Fibroblast of skin of scalp (primary cell): ENCODE measurements around the gene TERF2IP.

Source experiments
- DNase-seq: peaks from one replicate; pipeline ENCODE4 v3.0.0-alpha.2; 2013

TERF2IP gene

DNA sequence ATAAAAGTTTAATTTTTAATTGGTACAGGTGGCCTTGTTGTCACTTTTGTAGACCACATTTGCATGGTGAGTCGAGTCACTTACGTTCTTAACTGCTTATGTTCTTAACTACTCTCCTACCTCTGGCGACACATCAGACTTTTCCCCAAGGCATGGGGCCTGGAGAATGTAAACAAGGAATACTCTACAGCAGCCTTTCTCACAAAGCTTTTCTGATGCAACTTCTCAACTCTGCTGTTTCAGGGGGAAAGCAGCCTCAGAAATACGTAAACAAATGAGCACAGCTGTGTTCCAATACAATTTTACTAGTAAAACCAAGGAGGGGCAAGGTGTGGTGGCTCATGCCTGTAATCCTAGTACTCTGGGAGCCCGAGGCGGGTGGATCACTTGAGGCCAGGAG is 7.0 kb upstream of the TERF2IP start:
- DNase-seq = no peak

DNA sequence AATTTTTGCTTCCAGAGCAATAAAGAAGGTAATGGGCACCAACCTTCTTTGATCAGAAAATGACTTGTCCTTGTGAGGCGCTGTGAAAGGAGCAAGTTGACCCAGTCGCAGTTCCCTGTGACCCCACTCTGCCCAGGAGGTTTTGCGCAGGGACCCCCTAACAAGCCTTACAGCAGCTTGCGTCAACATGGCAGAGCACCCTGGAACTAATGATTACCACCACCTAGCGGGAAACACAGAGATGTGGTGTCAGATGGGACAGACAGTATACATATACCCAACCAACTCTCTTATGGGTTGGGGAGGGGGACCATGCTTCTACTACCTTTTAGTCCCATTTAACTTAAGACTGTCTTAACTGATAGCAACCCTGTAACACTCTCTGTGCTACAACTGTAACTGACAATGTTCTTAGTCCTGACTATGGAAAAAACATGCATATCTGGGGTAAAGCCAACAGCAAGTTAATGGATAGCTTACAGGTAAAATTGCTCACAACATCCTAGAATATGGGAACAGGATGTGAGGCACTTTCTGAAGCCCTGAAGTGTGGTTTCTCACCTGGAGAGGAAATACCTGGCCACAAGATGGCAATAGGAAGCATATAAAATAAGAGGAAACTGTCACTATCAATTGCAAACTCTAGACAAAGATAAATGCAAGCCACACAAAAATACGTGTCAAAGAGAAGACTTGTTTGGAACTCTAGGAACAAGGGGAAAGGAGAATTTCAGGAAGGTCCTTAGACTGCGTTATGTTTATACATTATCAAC is 3.1 kb upstream of the TERF2IP start:
- no peak for DNase-seq

DNA sequence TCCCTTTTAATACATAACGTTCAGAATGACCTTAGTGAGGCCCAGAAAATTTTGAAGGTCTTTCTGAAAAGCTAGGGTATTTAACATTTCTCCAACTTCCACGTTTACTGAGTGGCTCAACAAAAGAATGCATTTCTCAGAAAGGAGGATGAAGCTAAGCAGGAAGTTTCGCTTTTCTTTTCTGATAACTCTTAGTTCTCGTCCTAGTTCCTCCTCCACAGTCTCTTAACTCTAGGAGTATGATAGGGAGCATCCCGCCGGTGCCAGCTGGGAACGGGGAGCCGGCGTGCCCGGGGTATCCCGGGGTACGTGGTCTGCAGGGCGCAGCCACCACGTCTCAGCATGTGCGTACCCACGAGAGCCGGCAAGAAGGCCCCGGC is 471 bp upstream of the TERF2IP start:
- DNase-seq = no peak

DNA sequence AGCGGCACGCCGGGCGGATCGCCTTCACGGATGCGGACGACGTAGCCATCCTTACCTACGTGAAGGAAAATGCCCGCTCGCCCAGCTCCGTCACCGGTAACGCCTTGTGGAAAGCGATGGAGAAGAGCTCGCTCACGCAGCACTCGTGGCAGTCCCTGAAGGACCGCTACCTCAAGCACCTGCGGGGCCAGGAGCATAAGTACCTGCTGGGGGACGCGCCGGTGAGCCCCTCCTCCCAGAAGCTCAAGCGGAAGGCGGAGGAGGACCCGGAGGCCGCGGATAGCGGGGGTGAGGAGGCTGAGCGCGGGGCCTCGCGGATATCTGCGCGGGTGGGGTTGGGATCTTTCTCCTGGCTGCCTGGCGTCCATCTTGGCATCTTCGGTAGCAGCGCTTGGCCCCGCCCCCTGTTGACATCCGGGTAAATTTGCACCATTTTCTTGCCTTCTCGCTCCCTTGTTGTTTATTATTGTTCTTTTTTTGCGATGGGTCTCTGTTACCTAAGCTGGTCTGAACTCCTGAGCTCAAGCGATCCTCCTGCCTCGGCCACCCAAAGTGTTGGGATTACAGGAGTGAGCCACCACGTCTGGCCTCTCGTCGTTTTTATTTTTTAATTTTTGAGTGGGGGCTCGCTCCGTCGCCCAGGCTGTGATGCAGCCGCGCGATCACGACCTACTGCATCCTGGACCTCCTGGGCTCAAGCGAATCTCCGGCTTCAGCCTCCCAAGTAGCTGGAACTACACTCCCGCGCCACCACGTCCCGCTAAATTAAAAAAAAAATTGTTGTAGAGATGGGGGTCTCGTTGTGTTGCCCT is 898 bp downstream of the TERF2IP start:
- DNase-seq = peak; percentile 73

DNA sequence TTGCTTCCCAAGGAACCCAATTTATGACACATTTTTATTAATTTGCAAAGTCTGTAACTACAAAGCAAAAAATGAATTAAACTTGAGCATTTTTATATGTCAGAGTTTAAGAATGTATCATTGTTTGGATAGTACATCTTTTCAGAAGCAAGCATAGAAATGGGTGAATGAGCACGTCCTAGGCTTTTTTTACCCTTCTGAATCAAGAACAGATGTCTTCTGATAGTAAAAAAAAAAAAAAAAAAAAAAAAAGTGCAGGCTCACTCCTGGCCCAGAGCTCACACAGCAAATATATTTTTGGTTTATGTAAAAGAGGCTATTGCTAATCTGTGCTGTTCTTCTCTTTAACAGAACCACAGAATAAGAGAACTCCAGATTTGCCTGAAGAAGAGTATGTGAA is 6.3 kb downstream of the TERF2IP start:
- peak; percentile 87 for DNase-seq

DNA sequence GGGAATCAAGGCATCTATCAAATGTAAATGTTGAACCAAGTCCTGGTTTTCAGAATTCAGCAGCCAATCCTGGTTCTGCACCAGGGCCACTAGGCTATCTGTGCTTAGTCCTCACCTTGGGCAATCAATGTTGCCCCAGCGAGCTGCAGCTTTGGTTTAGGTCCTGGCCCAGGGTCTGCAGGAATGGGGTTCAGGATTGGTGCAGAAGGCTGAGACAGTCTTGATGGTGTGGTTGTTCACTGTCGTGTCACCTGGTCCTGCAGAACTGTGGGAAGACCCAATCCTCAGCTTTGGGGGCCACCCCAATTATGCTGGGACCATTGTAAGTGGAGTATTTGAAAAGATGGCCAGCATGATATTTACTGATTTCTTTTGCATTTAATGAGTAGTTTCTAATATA is 10.6 kb downstream of the TERF2IP start:
- DNase-seq = no peak

DNA sequence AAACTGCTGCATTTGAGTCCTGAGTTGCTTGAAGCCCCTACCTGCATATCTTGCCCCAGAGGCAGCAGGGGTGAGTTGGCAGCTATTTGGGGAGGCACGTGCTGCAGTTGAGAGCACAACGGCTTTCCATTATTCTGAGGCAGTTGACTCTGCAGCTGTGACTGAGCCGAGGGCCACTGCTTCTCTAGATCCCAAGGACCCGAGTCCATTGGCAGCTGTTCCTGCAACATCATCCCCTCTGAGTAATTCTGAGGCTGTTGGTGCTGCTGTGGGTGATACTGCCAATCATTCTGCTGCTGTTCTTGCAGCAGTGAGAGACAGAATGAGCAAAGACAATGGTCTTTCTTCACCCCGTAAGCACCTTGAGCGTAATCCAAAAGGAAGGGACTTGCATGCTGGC is 12.7 kb downstream of the TERF2IP start:
- DNase-seq = no peak

DNA sequence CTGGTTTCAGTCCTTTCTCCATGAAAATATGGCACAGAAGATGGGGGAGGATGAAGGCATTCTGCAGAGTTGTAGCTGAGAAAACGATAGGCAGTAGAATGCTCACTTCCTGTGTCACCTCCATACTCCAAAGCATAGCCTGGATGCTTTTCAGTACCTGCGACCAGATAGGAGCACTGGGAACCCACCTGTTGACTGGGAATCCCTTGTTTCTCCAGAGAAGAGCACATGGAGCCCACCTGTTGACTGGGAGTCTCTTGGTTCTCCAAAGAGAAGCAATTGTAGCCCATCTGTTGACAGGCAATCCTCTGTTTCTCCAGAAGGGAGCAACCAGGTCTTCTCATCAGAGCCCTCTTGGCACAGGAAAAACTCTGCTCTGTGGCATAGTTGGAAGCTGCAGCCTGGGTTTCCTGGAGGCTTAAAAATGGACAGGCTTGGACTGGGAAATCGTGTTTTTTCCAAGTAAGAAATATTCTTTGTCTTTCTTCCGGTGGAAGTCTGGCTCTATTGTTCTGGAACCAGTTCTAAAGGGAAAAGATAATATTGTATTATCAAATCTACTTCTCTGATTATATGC is 13.2 kb downstream of the TERF2IP start:
- DNase-seq = no peak

DNA sequence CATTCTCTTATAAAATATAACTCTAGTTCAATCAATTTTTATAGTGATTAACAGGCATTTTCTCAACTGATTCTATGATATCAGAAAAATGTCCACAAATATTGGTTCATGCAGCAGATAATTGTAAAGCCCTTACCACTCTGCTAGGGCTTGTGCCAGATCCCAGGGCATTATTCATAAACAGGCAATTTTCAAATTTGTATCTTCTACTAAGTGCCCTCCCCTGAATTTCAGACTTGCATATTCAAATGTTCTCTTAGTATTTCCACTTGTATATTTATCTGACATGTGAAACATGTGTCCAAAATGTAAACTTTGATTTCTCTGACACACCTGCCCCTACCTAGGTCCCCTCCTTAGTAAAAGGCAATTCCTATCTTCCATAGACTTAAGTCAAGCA is 19.9 kb downstream of the TERF2IP start:
- no peak for DNase-seq

DNA sequence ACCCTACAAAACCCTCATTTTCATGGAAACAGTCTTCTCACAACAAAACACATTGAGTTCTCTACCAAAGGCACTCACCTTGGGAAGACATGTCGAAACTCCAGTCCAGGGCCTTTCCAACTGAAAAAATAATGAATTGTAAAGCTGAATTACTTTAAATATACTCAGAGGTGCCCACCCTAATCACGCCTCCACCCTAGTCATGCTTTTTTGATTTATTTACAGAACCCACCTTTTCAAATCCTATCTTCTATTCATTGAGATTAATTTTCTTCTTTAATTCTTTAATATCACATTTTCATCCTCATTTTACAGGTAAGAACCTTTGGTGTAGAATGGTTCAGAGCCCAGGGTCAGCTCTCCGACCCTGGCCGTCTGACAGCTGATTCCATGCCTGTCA is 29.3 kb downstream of the TERF2IP start, which contains the start of gene CPHXL2:
CPHXL2 (minus strand) TSS at position 101 of the 400 bp plus-strand sequence; CDS start at position 91, 10 bp downstream.
- no peak for DNase-seq

DNA sequence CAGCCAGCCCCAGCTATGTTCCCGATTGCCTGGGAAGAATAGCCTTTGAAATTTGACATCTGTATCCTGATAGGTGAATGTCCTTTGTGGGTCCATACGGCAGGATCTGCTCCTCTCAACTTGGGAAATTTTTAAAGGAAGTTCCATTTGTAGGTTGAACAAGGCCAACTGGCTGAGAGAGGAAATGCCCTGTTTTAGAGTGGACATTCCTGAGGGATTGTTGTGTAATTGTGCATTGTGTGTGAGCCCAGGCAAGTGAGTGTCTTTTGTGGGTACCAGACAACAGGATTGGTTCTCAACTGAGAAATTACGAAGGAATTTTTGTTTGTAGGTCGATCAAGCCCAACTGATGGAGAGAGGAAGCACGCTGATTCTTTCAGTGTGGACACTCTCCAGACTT is 31.8 kb downstream of the TERF2IP start:
- no peak for DNase-seq

DNA sequence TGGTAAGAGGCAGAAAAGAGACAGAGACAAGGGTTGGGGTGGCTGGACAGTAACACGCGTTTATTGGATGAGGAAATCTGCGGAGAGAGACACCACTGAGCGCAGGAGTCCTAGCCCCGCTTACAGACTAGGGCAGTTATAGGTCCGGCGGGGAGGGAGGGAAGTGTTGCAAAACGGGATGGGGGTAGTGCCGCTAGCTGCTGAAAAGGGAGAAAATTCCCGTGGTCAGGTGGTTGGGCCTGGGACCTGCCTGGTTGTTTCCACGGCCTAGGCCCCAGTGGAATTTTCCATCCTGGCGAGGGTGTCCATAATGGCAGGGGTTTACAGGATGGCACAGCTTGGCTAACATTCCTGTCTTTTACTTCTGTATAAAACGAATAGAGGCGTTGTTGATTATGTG is 34.7 kb downstream of the TERF2IP start:
- DNase-seq = no peak

DNA sequence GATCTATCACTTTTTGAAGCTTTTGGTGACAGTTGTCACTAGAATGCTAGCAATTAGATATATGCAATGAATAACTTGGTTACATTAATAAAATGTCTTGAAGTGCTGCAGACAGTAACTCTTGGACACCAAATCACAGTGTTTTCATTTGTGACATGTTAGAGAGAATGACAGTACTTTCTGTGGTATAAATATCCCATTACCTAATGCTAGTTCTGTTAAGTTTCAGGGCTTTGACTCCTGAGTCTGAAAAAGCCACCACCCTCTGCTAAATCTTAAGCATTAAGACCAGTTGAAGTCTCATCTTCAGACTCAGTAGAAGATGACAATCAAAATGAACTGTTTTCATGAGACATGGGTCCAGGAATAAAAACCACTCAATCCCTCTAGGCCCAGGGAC is 39.8 kb downstream of the TERF2IP start:
- no peak for DNase-seq

DNA sequence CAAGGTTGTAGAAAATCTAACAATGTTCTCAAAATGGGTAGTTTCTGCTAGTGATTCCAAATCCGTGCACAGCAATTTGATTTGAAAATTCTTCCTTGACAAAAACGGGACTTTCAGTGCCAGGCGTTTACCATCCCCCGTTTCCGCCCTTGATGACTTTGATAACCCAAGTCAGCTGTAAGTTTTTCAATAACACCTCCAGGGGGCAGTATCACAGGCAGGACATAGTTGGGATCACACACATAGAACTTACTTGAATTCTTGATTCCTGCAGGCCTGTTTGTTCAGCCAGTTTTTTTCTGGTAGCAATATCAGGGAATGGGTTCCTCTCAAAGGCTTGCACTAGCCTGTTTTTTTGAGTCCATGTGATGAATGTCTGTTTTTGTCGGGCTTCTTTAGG is 48.1 kb downstream of the TERF2IP start:
- DNase-seq = no peak

DNA sequence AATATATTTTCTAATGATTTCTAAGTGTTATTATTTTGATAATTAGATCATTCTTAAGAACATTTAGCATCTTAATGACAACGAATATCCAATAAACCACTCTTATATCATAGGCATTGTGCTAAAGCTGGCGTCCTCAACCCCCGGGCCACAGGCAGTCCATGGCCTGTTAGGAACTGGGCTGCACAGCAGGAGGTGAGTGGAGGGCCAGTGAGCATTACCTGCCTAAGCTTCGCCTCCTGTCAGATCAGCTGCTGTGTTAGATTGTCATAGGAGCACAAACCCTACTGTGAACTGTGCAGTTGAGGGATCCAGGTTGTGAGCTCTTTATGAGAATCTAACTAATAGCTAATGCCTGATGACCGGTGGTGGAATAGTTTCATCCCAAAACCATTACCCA is 50.0 kb downstream of the TERF2IP start:
- DNase-seq = no peak

DNA sequence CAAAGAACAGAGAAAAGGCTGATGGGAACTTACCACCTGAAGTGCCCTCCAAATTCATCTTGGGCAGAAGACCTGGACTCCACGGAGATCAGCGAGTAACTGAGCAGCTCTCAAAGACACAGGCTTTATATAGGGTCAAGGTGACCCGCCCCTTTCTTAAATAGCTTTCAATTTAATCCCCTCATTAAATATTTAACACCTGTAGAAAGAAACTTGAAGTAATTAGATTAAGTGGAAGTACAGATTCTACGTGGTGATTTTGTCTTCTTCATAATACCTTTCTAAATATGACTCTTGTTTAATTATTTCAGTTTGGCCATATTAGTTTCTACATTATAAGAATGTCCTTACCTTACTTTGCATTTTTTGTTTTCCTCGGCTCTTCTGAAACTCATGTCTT is 53.8 kb downstream of the TERF2IP start, which contains the start of gene DUXB:
DUXB (minus strand) TSS at position 101 of the 400 bp plus-strand sequence; CDS start at position 58, 43 bp downstream.
- no peak for DNase-seq

DNA sequence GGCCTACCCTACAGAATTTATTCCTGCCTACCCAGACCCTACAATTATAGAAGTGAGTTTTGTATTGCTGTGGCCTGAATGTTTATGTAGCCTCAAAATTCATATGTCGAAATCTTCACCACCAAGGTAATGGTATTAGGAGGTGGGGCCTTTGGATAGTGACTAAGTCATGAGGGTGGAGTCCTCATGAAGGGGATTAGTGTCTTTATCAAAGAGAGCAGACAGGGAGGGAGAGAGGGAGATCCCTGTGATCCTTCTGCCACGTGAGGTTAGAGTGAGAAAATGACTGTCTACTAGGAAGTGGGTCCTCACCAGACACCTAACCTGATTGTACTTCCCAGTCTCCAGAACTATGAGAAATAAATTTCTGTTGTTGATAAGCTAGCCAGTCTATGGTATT is 54.7 kb downstream of the TERF2IP start:
- DNase-seq = no peak

DNA sequence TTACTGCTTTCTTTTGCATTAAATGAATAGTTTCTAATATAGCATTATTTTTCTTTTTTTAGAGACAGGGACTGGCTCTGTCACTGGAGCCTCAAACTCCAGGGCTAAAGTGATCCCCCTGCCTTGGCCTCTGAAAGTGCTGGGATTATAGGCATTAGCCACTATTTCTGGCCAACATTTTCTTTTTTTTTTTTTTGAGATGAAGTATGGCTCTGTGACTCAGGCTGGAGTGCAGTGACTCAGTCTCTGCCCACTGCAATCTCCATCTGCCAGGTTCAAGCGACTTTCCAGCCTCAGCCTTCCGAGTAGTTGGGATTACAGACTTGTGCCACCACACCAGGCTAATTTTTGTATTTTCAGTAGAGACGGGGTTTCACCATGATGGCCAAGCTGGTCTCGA is 55.7 kb downstream of the TERF2IP start:
- no peak for DNase-seq
